ENCODE measurements around the gene HLTF.

DNA sequence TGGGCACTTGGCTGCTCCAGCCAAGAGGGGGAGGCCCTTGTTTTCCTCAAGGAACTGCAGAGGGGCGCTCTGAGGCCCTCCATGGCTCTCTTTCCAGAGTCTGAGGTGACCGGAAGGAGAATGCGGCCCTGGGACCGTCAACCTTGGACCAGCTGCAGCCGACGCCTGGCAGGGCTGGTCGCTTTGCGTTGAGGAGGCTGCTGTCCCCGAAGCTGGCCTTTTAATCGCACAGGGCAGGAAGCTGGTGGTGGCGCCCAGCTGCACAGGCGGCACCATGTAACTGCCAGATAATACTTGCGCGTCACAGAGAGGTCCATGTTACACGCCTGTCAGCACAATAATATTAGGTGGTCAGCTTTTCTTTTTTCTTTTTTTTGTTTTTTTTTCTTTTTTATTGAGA lies 875 bp upstream of the HLTF start:
- TF ChIP-seq, protein P1, sequence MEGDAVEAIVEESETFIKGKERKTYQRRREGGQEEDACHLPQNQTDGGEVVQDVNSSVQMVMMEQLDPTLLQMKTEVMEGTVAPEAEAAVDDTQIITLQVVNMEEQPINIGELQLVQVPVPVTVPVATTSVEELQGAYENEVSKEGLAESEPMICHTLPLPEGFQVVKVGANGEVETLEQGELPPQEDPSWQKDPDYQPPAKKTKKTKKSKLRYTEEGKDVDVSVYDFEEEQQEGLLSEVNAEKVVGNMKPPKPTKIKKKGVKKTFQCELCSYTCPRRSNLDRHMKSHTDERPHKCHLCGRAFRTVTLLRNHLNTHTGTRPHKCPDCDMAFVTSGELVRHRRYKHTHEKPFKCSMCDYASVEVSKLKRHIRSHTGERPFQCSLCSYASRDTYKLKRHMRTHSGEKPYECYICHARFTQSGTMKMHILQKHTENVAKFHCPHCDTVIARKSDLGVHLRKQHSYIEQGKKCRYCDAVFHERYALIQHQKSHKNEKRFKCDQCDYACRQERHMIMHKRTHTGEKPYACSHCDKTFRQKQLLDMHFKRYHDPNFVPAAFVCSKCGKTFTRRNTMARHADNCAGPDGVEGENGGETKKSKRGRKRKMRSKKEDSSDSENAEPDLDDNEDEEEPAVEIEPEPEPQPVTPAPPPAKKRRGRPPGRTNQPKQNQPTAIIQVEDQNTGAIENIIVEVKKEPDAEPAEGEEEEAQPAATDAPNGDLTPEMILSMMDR (IDR thresholded peaks at IDR 0.05; ENCODE audit: low read length): no peak
- no peak for TF ChIP-seq EZH2 (optimal IDR thresholded peaks at IDR 0.05; ENCODE audit: low read depth, low read length)
